RWPE2 (cell line): ENCODE results near the gene AK1.
"Not testable (repeated sequence)": the region's sequence is repeated elsewhere in the genome, so short reads cannot be mapped to it uniquely, and the experiment has no call there.

Experiments used
- ATAC-seq: fragments of 200-7000 bp; cut with Tn5 transposase; 3 replicates; pipeline ENCODE4 v1.9.1; 2021; ENCODE audit warnings: low read depth
- DNase-seq: peaks from one replicate; pipeline ENCODE4 v3.0.0-alpha.2; 2020; ENCODE audit warnings: low spot score
- H3K27ac ChIP-seq: fragments of 450-650 bp; 2 replicates; pipeline ENCODE4 v1.5.1; 2017; ENCODE audit warnings: mild to moderate bottlenecking; ENCODE audit not compliant: poor library complexity, severe bottlenecking
- H3K27me3 ChIP-seq: fragments of 250-450 bp; sonication (Bioruptor Pico); 2 replicates; pipeline ENCODE4 v1.5.1; 2021; ENCODE audit warnings: mild to moderate bottlenecking, moderate library complexity; ENCODE audit not compliant: insufficient read depth, poor library complexity, severe bottlenecking
- H3K36me3 ChIP-seq: fragments of 250-450 bp; sonication (Bioruptor Pico); 2 replicates; pipeline ENCODE4 v1.5.1; 2020; ENCODE audit warnings: low read depth, mild to moderate bottlenecking, moderate library complexity
- H3K4me1 ChIP-seq: fragments of 250-450 bp; sonication (Bioruptor Pico); 2 replicates; pipeline ENCODE4 v1.5.1; 2021; ENCODE audit warnings: mild to moderate bottlenecking, moderate library complexity; ENCODE audit not compliant: insufficient read depth, poor library complexity, severe bottlenecking
- H3K4me3 ChIP-seq: fragments of 250-450 bp; sonication (Bioruptor Pico); 2 replicates; pipeline ENCODE4 v1.5.1; 2021; ENCODE audit warnings: mild to moderate bottlenecking, moderate library complexity; ENCODE audit not compliant: severe bottlenecking
- H3K9me3 ChIP-seq: fragments of 250-450 bp; sonication (Bioruptor Pico); 2 replicates; pipeline ENCODE4 v1.5.1; 2021; ENCODE audit warnings: mild to moderate bottlenecking, moderate library complexity; ENCODE audit not compliant: severe bottlenecking
- CTCF ChIP-seq: fragments of 450-650 bp; IDR thresholded peaks from one replicate; pipeline ENCODE4 v1.5.1; 2017; ENCODE audit warnings: mild to moderate bottlenecking, moderate library complexity; ENCODE audit not compliant: poor library complexity, severe bottlenecking

Gene AK1

GRCh38 chr9:127884976-127885490 is 7.6 kb upstream of the AK1 start:
- no peak overlapping the region for H3K4me3 ChIP-seq
- H3K36me3 ChIP-seq: peaks cover 22% of the 10 kb centered on the region
- no peak for TF ChIP-seq CTCF
- DNase-seq (no peak), ATAC-seq (no peak)
- H3K27me3 ChIP-seq: no peaks in the 10 kb centered on the region
- H3K4me1 ChIP-seq: no peaks in the 10 kb centered on the region
- H3K27ac ChIP-seq: no peak overlapping the region
- no peaks in the 10 kb centered on the region for H3K9me3 ChIP-seq

- Histone ChIP-seq H3K9me3 (no peaks in the 10 kb centered on the region), H3K4me3 (no peak overlapping the region), H3K27ac (no peak overlapping the region), H3K27me3 (no peaks in the 10 kb centered on the region), H3K36me3 (peaks cover 17% of the 10 kb centered on the region), H3K4me1 (no peaks in the 10 kb centered on the region)
- ATAC-seq: peak; percentile 26; the same call in 1 of the 3 replicates
- DNase-seq: peak; percentile 55
- no peak for TF ChIP-seq CTCF
Observed at GRCh38 chr9:127884427-127884911, 7.0 kb upstream of the AK1 start.

- Histone ChIP-seq H3K27ac (no peak overlapping the region), H3K36me3 (peaks cover 15% of the 10 kb centered on the region), H3K4me1 (no peaks in the 10 kb centered on the region), H3K9me3 (no peaks in the 10 kb centered on the region), H3K27me3 (no peaks in the 10 kb centered on the region), H3K4me3 (no peak overlapping the region)
- TF ChIP-seq CTCF: no peak
- DNase-seq: no peak
- no peak for ATAC-seq
Observed at GRCh38 chr9:127883959-127884358, 6.5 kb upstream of the AK1 start.

- H3K4me1 ChIP-seq, H3K9me3 ChIP-seq, ATAC-seq, H3K36me3 ChIP-seq, H3K27ac ChIP-seq, DNase-seq, H3K4me3 ChIP-seq, H3K27me3 ChIP-seq: not testable (repeated sequence)
Observed at GRCh38 chr9:127881715-127882114, 4.2 kb upstream of the AK1 start.

- no peaks in the 10 kb centered on the region for H3K9me3 ChIP-seq
- no peak overlapping the region for H3K4me3 ChIP-seq
- no peak for TF ChIP-seq CTCF
- H3K27ac ChIP-seq: no peak overlapping the region
- no peaks in the 10 kb centered on the region for H3K4me1 ChIP-seq
- no peaks in the 10 kb centered on the region for H3K36me3 ChIP-seq
- no peaks in the 10 kb centered on the region for H3K27me3 ChIP-seq
- DNase-seq: no peak
- no peak for ATAC-seq
Observed at GRCh38 chr9:127880143-127880542, 2.7 kb upstream of the AK1 start.
